ENCODE data around the gene MGRN1.

The MGRN1 gene

DNA sequence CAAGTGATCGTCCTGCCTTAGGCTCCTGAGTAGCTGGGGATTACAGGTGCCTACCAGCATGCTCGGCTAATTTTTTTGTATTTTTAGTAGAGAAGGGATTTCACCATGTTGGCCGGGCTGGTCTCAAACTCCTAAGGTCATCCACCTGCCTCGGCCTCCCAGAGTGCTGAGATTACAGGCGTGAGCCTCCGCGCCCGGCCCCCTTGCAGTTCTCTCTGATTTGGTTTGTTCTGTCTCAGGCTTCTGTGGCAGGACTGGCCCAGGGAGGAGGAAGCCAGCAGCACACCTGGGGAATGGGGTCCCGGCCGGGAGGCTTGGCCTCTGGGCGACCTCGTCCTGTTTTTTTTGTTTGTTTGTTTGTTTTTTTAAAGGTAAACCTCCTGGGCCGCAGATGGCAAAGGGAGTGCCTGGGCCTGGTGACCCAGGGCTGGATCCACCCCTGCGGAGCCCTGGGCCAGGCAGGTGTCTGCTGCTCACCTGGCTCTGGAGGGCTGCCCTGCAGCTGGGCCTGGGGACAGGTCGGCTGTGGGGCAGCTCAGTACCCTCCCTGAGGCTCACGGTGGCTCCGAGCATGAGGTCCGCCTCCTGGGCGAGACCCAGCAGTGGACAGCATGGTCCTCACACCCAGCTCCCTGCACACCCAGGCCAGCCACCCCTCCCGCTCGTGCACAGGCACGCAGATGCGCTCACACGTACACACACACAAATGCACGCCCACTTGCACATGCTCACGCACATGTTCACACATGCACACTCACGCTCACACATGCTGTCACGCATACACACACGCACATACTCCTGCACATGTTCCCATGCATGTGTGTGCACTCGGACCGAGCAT is 65.5 kb downstream of the MGRN1 start:
- DNase-seq: no peak

DNA sequence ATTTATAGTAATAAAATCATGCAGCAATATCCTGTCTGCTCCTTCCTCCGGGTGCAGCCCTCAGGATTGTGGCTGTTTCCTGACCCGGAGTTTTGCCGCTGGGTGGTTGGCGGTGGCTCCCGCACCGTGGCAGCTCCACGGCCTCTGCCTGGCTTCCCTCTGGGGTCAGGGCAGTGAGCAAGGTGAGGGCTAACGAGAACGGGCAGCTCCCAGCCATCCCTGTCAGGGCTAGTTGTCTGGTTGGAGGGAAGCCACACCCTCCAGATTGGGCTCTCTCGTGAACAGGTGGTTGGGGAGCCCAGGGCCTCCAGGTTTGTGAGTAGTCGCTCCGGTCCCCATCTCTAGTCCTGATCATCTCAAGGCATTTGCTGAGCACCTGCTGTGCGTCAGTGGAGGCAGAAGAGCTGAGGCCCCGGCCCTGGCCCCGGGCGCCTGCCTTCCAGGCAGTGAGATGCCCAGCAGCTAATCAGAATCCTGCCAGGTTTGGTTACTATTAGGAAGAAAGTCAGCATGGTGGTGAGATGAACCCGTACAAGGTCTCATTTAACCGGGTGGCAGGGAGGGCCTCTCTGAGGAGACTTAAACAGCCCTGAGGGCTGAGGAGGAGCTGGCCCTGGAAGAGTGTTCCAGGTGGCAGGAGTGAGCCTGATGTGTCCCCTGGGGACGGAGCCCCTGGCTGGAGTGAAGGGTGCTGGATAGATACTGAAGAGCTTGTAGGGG is 66.5 kb downstream of the MGRN1 start:
- no peak for DNase-seq

DNA sequence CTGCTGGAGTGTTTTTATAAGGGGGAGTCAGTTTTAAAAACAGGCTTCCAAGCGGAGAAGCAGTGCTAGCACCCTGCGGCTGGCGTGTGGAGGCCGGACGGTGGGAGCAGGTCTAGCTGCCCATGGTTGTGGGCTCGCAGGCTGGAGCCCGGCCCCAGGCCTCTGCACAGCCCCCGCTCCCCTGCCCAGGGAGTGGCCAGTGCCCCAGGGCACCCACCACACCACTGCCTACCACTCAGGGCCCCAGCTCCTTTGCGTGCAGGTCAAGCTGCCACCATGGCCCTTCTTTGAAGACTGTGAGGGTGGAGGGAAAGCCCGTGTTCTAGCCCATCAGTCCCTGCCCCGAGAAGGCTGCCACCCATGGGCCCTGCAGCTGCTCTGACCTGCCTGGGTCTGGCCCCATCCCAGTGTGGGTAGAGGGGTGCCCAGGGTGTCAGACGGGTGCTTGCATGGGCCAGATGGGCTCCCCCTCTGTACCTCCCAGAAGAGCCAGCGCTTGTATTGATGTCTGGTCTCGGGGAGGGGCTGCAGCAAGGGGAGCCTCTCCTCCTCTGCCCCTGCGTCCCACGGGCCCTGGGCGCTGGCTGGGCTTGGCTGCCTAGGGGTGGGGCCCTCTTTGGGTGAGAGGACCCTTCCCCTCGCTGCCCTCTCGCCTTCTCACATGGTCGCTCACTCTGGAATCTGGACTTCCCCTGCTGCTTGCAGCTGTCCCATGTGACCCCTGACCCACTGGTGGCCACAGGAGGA is 67.2 kb downstream of the MGRN1 start:
- no peak for DNase-seq

DNA sequence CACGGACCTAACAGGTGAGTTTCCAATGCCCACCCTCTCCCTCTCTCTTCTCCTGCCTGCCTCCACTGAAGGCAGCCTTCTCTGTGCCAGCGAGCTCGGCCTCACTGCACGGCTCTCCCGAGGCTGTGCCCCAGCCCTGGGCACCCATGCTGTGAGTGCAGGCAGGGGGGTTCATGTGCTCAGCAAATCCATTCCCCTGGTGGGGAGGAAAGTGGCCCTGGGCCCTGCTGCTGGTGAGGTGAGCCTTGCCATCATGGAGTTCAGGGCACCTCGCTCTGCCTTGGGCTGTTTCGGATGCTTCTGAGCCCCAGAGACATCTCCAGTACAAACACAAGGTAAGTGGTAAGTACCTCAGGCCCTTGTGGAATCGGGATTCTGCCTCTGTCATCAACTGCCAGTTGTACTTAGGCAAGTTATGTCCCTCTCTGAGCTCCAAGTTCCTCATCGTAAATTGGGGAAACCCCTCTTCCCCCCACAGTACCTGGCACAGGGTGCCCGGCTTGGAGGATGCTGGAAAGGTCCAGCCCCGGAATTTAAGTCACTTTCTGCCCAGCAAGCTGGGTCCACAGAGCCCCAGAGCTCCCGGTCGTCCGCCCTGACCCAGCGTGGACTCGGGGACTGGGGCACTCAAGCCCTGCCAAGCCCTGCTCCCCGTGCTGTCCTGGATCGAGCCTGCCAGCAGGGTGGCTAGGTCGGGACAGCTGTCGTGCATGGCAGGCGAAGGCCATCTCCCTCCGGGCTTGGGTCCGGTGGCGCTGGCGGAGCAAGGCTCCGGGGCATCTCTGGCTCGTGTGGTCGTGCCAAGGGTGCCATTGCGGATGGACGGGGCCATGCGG is 68.1 kb downstream of the MGRN1 start:
- no peak for DNase-seq

DNA sequence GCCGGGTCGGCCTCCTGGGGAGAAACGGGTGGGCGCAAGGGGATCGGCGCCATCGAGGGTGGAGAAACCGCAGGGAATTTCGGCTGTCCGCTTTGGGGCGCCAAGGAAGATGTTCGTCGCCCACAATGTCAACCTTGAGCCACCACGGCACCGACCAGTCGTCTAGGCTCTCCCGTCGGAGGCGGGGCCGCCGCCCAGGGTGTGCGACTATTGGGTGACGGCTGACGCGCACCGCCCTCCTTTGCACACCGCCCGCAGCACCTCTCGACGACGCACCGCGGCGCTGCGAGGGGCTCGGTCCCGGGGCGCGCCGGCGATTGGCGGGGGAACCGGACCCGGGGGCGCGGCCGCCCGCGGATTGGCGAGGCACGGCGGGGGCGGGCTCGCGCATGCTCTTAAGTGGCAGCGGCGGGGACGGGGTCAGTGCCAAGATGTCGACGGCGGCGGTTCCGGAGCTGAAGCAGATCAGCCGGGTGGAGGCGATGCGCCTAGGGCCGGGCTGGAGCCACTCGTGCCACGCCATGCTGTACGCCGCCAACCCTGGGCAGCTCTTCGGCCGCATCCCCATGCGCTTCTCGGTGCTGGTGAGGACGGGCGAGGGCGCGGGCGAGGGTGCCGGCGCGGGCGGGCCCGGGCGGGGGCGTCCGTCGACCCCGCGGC is 68.8 kb downstream of the MGRN1 start, which contains the start of gene NUDT16L1:
TSS of gene NUDT16L1 (plus strand) at position 267 of the 660 bp plus-strand sequence. CDS start at position 432, 165 bp downstream.
- DNase-seq: peak; percentile 71 to 81

DNA sequence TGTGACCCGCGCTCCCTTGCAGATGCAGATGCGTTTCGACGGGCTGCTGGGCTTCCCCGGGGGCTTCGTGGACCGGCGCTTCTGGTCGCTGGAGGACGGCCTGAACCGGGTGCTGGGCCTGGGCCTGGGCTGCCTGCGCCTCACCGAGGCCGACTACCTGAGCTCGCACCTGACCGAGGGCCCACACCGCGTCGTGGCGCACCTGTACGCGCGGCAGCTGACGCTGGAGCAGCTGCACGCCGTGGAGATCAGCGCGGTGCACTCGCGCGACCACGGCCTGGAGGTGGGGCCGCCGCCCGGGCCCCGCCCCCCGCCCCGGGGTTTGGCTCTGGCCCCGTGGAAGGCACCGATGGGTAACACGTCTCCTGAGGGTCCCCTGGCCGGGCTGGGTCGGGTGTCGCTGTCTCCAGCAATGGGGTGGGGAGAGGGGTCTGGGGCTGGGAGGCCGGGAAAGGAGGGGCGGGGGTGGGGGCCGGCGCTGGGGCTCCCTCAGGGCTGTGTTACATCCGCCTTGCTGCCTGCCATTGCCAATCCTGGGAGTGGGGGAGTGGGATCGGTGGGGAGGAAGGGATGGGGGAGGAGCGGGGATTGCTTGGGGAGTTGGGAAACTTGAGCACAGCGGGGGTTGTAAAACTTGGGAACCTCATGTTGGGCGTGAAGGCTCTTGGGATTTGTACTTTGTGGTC is 69.5 kb downstream of the MGRN1 start:
- no peak for DNase-seq

DNA sequence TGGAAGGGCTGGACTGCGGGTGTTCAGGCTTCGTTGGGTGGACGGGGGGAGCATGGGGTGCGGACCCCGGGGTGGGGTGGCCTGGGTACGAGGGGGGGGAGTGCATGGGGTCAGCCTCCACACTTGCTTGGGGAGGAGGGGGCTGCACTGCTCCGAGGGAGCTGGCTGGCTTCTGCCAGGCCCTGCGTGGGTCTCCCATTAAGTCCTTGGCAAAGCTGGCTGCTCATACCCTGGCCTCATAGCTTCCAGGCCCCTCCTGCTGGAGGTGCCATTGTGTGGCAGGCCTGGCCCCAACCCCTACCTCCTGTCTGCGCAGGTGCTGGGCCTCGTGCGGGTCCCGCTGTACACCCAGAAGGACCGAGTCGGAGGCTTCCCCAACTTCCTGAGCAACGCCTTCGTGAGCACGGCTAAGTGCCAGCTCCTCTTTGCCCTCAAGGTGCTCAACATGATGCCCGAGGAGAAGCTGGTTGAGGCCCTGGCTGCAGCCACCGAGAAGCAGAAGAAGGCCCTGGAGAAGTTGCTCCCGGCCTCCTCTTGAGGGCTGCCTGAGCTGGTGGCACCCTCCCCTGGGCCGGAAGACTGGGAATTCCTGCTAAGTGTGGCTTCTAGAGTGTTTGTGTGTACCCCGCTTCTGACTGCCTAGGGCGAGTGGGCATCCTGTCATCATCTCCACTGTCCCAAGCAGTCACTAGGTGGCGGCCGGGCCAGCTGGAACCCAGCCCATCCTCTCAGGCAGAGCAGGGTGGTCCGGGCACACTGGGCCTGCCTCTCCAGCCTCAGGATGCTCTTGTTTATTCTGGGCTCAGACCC is 70.2 kb downstream of the MGRN1 start:
- DNase-seq: no peak

DNA sequence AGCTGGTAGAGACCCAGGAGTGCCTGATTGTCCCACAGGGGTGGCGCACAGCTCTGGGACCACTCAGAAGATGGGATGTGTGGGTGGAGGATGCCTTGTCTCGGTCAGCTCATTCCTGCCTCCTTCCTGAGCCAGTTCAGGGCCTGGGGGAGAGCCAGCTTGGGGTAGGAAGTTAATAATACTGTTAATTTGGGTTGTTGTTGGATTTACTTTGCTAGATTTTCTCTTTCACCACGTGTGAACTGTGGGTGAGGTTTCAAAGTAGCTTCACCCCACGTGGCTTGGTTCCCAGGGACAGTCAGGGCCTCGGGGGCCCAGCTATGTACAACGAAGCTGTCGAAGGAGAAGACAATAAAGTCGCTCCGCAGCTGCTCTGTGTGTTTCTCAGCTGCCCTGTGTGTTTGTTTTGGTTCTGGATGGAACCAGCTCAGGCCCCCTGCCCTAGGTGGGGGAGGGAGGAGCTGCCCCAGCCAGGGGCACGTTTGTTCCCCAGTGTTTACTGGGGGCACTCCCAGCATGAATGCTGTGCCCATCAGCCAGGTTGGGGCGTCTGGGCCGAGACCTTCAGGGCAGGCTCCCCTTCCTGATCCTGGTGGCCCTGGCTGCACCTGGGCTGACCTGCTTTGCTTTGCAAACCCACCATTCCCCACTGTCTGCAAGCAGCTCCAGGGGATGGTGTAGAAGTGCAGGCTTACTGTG is 71.0 kb downstream of the MGRN1 start:
- no peak for DNase-seq

DNA sequence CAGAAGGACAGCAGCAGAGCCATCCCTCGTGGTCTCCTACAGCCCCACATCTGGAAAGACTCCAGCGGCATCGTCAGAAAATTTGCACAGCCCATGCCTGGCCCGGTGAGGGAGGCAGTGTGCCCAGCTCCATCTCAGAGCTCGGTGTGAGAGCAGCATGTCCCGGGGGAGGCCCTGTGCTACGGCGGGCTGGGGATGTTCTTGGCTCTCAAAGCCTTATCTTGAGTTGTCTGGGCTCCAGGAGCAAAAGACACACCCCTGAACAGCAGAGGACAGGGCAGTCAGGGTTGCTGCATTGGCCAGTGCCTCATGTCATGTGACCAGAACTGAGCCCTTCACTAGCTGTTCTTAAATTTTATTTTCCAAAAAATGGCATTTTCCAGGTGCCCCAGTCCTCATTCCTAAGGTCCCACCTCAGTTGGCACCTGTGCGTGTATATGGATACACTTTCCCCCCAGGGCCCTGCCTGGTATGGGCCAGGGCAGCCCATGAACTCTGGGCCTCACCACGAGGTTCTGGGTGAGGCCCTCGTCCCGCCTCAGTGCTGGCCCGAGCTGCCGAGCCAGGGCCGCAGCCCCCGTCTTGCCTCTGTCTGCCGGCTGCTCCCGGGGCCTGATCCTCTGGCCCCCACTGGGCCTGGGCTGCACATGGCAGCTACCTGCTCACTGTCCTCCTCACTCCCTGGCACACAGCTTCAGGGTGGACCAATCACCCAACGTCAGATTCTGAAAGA is 71.7 kb downstream of the MGRN1 start:
- DNase-seq: no peak

DNA sequence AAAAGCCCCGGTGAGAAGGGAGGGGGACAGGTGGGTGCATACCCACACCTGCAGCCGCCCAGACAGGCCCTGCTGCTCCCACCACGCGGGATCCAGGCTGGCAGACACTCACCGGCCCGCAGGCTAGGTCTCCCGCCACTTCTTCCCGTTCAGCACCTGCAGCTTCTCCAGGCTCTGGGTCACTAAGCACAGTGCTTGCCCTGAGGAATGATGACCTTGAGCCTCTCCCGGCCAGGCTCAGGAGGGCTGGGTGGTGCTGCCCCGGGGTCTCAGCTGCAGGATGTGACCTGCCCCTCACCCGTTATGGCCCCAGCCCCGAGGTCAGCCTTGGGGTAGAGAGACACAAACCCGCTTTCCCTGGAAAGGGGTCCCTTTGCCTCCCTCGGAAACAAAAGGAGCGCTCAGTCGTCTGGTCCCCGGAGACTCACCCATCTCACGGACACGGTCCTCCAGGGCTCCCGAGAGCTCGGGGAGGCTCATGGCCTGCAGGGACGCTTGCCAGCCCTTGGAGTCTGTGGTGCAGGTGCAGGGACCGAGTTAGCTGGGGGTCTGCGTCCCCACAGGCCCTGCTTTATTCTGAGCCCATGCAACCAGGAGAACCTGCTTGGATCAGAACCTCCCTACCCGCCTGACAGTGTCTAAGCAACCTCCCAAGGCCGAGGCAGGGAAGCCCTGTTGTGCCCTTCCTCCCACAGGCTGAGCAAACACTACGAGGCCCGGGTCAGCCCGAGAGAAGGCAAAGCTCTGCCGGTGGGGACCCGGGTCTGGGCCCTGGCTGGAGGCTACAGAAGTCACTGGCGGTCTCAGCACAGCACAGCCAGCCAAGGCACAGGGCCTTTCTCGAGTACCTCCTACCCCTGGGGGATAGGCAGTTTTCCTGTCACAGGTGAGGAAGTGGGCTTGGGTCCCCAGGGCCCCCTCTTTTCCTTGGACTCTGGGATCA is 72.5 kb downstream of the MGRN1 start:
- no peak for DNase-seq

DNA sequence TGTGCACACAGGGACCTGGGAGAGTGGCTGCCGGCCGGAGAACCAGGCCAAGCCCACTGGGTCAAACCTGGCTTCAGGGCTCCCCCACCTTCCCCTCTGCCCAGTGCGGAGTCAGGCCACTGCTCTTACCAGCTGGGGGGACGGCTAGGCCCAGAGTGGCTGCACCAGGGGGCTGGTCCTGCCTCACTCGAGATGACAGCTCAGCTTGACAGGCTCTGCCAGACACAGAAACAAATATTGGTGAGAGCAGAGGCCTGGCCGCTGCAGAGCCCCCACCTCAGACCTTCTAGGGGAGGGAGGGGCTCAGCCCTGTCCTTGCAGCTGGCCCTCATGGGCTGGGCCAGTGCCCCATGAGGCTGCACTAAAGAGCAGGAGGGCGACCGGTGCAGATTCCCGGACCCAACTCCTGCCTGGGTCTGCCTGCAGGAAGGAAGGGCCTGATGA is 73.2 kb downstream of the MGRN1 start:
- no peak for DNase-seq

DNA sequence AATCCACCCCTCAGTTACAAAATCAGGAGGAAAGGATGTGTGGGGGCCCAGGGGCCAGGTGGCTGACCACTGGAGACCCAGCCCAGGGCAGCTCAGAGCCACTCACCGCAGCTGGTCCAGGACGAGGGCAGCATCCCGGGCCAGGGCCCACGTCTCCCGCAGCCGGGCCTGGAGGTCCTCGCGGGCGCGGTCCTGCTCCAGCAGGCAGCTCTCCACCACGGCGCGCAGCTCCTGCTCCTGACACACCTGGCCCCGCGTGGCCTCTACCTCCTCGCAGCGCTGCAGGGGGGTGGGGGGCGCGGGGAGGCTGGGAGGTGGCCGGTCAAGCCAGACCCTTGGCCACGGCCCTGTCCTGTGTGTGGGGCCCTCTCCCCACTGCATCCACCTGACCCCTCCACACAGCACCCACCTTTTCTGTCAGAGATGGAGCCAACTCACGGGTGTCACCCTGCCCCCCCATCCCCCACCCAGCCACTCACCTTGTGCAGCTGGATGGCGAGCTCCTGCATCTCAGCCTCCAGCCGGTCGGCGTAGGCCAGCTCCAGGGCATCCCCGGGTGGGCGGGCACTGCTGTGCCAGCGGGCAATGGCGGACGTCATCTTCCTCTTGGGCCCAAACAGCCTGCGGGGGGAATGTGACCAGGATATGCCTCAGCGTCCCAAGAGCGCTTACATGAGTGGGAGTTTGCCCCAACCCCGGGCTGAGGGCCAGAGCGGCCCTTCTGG is 73.9 kb downstream of the MGRN1 start:
- no peak for DNase-seq

DNA sequence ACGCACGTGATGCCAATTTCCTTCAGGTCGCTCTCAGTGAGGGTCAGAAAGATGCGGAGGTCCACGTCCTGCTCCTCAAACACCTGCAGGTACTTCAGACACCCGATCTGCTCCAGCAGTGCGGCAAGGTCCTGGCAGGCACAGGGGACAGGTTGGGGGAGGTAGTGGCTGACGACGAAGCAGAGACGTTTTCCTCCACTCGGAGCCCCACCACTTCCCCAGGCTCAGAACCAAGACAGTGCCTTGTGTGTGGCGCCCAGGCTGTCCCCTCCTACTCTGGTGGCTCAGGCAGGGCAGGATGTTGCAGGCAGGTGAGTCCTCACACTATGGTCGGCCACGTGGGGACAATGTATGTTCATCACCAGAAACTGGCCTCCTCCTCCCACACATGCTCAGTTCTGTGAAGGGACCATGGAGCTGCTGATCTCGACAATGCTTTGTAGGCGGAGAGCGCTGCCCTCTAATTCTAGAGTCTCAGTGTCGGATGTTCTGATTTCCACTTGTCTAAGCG is 74.5 kb downstream of the MGRN1 start:
- DNase-seq: no peak

DNA sequence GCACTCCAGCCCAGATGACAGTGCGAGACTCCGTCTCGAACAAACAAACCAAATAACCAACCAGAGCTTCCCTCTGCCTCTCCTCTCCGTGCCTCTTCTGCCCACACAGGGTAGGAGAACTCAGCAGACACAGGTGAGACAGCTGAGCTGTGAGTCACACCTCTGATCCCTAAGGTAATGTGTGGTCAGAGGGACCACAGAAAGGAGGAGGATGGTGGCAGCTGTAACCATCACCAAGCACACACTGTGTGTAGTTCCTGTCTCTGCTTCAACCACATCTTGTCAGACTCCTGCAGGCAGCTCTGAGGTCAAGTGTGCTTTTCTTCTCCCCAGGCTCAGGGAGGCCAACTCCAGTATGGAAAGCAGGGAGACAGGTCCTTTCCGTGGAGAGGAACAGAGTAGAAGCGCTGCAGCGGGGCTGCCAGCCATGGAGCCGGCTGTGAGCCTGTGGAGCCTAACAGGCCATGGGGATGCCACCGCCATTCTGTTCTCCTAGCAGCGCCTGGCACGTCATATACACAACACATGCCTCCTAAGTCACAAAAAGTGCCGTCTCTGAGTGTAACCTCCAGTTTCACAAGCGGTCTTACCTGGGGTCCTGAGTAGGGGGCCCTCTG is 75.9 kb downstream of the MGRN1 start:
- DNase-seq: no peak

DNA sequence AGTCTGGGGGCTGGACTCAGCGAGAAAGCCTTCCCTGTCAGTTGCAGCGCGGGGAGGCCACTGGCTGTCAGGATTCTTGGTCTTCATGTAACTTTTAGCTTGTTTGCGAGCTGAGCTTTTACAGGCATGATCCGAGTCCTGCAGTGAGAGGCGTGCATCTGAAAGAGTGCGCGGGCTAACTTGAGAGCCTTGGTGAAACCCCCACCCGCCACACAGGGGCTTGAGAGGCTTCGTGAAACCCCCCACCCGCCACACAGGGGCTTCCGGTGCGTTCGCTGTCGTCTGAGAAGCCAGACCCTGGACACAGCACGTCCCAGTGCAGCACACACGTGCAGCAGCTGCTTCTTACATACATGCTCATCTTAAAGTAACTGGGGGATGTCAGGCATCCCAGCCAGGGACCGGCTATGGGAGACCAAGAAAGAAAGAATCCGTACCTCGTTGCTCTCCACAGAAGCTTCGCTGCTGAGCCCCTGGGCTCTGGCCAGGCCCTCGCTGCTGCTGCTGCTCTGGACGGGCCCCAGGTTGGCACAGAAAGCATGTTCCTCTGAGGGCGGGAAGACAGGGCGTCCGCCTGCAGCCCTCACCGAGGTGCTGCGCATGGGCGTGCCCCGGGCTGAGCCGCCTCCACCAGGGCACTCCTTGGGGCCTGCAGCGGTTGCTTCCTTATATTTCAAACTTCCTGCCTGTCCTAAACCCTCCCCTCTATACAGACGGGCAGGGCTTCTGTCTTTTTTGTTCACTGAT is 76.5 kb downstream of the MGRN1 start:
- no peak for DNase-seq

Data from SW 1271 (cell line).